ENCODE data around the gene B3GAT3. TPM values are rescaled to one million over a fixed set of nuclear protein-coding genes. Genes with fewer than 3 reads are reported as not detected.

The B3GAT3 gene
- total and polyA plus RNA-seq, 2 of the 8 experiments (the other 6 are each of a cell fraction or from before 2014, with no cell fraction given), result 28.0 to 39.0 TPM

DNA sequence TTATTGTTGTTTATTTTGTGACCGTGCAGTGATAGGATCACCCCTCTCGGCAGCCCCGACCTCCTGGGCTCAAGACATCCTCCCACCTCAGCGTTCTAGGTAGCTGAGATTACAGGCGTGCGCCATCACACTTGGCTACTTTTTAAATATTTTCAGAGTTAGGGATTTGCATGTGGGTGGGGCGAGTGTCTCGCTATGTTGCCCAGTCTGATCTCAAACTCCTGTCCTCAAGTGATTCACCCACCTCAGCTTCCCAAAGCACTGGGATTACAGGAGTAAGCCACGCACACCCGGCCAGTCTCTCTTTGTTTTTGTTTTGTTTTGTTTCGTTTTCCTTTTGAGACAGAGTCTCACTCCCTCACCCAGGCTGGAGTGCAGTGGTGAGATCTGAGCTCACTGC, 32.5 kb upstream of the B3GAT3 start:
- Histone ChIP-seq H3K23me2 (ENCODE audit: low read depth, low read length) (peaks cover 3% of the 10 kb centered on the region), H3K79me1 (ENCODE audit: low read depth, low read length) (peaks cover 7% of the 10 kb centered on the region; the same call in 1 of the 2 replicates), H4K8ac (ENCODE audit: extremely low read depth, insufficient read depth, low read length) (peak overlapping the region; percentile 35; the same call in 1 of the 2 replicates), H4K5ac (ENCODE audit: insufficient read length, low read depth, low read length) (no peak overlapping the region), H3K4me2 (ENCODE audit: insufficient read depth in 1 of 2, low read depth in 2 of 2, low read length in 2 of 2) (no peak overlapping the region; a peak in 1 of 4 replicates), H2BK12ac (ENCODE audit: low read depth, low read length) (no peak overlapping the region), H3K9ac (replicated peaks in 1 of 4; ENCODE audit: extremely low read depth in 1 of 4, low read depth in 3 of 4, low read length in 3 of 4) (no peak overlapping the region; a peak in 1 of 7 replicates), H3K14ac (ENCODE audit: insufficient read length) (no peak overlapping the region), H3K23ac (ENCODE audit: insufficient read length) (no peak overlapping the region), H2BK5ac (ENCODE audit: low read depth, low read length) (no peak overlapping the region), H2AK5ac (ENCODE audit: low read depth, low read length) (no peak overlapping the region), H3K27me3 (replicated peaks in 1 of 4; ENCODE audit: control insufficient read depth in 3 of 4, extremely low read depth in 1 of 4, insufficient read depth in 3 of 4, low read length in 3 of 4) (no peaks in the 10 kb centered on the region), H3K79me2 (ENCODE audit: control insufficient read depth in 1 of 2, insufficient read depth in 2 of 2, low read length in 2 of 2) (peaks cover 7 to 23% of the 10 kb centered on the region in 2 experiments), H3K4me1 (replicated peaks in 1 of 4; ENCODE audit: control insufficient read depth in 3 of 4, insufficient read depth in 4 of 4, low read length in 3 of 4) (no peaks in the 10 kb centered on the region), H4K20me1 (replicated peaks in 1 of 2; ENCODE audit: control insufficient read depth in 1 of 2, insufficient read depth in 2 of 2, low read length in 2 of 2) (peaks cover 0 to 8% of the 10 kb centered on the region in 2 experiments), H3K36me3 (ENCODE audit: control insufficient read depth in 2 of 4, insufficient read depth in 4 of 4, low read length in 3 of 4) (peaks cover 0 to 6% (median 2%) of the 10 kb centered on the region in 4 experiments; a peak in 4 of 8 replicates), H2AFZ (ENCODE audit: low read length) (no peak overlapping the region), H3K56ac (replicated peaks; ENCODE audit: insufficient read length, low read depth, low read length) (no peak overlapping the region), H3K4me3 (ENCODE audit: extremely low read depth in 1 of 4, insufficient read depth in 2 of 4, low read depth in 3 of 4, low read length in 4 of 4) (no peak overlapping the region), H3K18ac (ENCODE audit: extremely low read depth, low read length) (no peak overlapping the region), H3K9me3 (ENCODE audit: insufficient read depth in 2 of 2, low read depth in 1 of 2, low read length in 1 of 2) (no peaks in the 10 kb centered on the region), H4K91ac (replicated peaks; ENCODE audit: insufficient read length, low read length) (no peak overlapping the region), H2BK15ac (ENCODE audit: low read length) (no peak overlapping the region), H3K27ac (ENCODE audit: low read depth, low read length) (no peak overlapping the region), H2BK120ac (replicated peaks; ENCODE audit: low read depth, low read length) (no peak overlapping the region), H2BK20ac (ENCODE audit: low read length) (no peak overlapping the region), H3K4ac (replicated peaks; ENCODE audit: insufficient read length, low read depth, low read length) (no peak overlapping the region)
- CTCF ChIA-PET (ENCODE audit: partially characterized antibody), result interaction anchor here (1.5 kb wide), 1 partner anchor 8 kb away, joined by 4 read pairs; no protein-coding TSS in a partner anchor
- POLR2A ChIA-PET (ENCODE audit: partially characterized antibody), result interaction anchor here (1.0 to 50.4 kb wide), 4 partner anchors 32 to 201 kb away, joined by 3 to 2041 read pairs (median 6); partner anchors contain the start of genes BSCL2, C11orf98, CSKMT and GNG3
- no peak for DNase-seq (ENCODE audit: low read depth in 1 of 2, low spot score in 2 of 2)
- FAIRE-seq, result no peak
- WGBS, 2 experiments (ENCODE audit: extremely low coverage in 1 of 2, insufficient coverage in 1 of 2, insufficient read length in 1 of 2, insufficient replicate concordance in 2 of 2, low coverage in 1 of 2, low lambda C conversion rate in 2 of 2, missing lambda C conversion rate in 1 of 2), result 96% methylated on average over 11 of the region's 11 CpGs; no CpG with 5 or more reads in 1 of the 2 experiments
- TF ChIP-seq CEBPB (IDR thresholded peaks at IDR 0.05; ENCODE audit: low read depth, low read length) (no peak), EZH2 (IDR thresholded peaks at IDR 0.05; ENCODE audit: low read depth, low read length, severe bottlenecking) (no peak), RNF2 (IDR thresholded peaks at IDR 0.05; ENCODE audit: borderline replicate concordance, low read depth, low read length, missing control alignments, poor library complexity, severe bottlenecking) (no peak), TEAD4 (IDR thresholded peaks at IDR 0.05; ENCODE audit: low read depth, low read length) (no peak), CBX5 (IDR thresholded peaks at IDR 0.05; ENCODE audit: low read depth, low read length) (no peak), EP300 (IDR thresholded peaks at IDR 0.05; ENCODE audit: borderline replicate concordance in 1 of 2, low read depth in 2 of 2, low read length in 2 of 2) (no peak), TAF7 (optimal IDR thresholded peaks at IDR 0.05; ENCODE audit: borderline replicate concordance, low read depth, low read length) (no peak), TAF1 (IDR thresholded peaks at IDR 0.05; ENCODE audit: low read depth, low read length) (no peak), ASH2L (IDR thresholded peaks at IDR 0.05; ENCODE audit: low read length) (no peak), BCL11A (IDR thresholded peaks at IDR 0.05; ENCODE audit: low read depth in 2 of 2, low read length in 2 of 2) (no peak), SIN3A (conservative IDR thresholded peaks at IDR 0.05 in 1 of 2, IDR thresholded peaks at IDR 0.05 in 1 of 2; ENCODE audit: low read depth in 1 of 2, low read length in 2 of 2) (no peak)
- TF ChIP-seq, protein P1, sequence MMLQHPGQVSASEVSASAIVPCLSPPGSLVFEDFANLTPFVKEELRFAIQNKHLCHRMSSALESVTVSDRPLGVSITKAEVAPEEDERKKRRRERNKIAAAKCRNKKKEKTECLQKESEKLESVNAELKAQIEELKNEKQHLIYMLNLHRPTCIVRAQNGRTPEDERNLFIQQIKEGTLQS (IDR thresholded peaks at IDR 0.05; ENCODE audit: insufficient read depth, low read depth, low read length), result no peak

All from H1 (cell line).